Body of pancreas (tissue), 4 donors: Measurements from ENCODE around the gene TMEM218. TPM values are rescaled to one million over a fixed set of nuclear protein-coding genes. Genes with fewer than 3 reads are reported as not detected.

Experiments used
- ATAC-seq: fragments of 150-250 bp; one replicate; pipeline ENCODE4 v1.9.1; 2016
- DNase-seq, 4 donors: peaks; one replicate each; pipeline ENCODE4 v3.0.0-alpha.2; 2019
- H3K27ac ChIP-seq, 4 donors: fragments of 200-600 bp; sonication (generic); 1 replicate in 3 of 4; 2 replicates in 1 of 4; pipeline versions ENCODE4 v1.5.1 to v1.6.1; 2016 to 2019; ENCODE audit warnings: mild to moderate bottlenecking in 1 of 4, mixed read lengths in 1 of 4, moderate library complexity in 1 of 4
- H3K27me3 ChIP-seq, 2 donors: fragments of 200-600 bp; sonication (generic); one replicate each; pipeline ENCODE4 v1.6.0; 2016; ENCODE audit warnings: mild to moderate bottlenecking in 1 of 2
- H3K36me3 ChIP-seq, 2 donors: fragments of 200-600 bp; sonication (generic); replicated peaks in 1 of 2; 2 replicates each; pipeline ENCODE4 v1.5.1; 2016; ENCODE audit warnings: low read depth in 2 of 2; ENCODE audit not compliant: insufficient read depth in 1 of 2
- H3K4me1 ChIP-seq: fragments of 200-600 bp; sonication (generic); one replicate; pipeline ENCODE4 v1.6.0; 2016
- H3K4me3 ChIP-seq, 2 donors: fragments of 200-600 bp; sonication (generic); 1 replicate in 1 of 2; 2 replicates in 1 of 2; pipeline ENCODE4 v1.5.1; 2016 to 2019
- H3K9me3 ChIP-seq, 3 donors: fragments of 200-600 bp; sonication (generic); 1 replicate in 2 of 3; 2 replicates in 1 of 3; pipeline ENCODE4 v1.5.1; 2016
- POLR2A ChIP-seq, 3 donors: fragments of 450-650 bp; IDR thresholded peaks; one replicate each; pipeline ENCODE4 v1.6.1; 2016; ENCODE audit warnings: antibody characterized with exemption in 3 of 3, mild to moderate bottlenecking in 2 of 3
- WGBS, 2 donors: methylation state at CpG; one replicate each; pipeline ENCODE4 v1.1.5; 2017; 5-methylcytosine and 5-hydroxymethylcytosine counted together
- intact Hi-C: fragments of 100-400 bp; cut with DNase I; formaldehyde crosslinking; loops from one replicate; pipeline ENCODE4 v1.15.1; 2023
- total RNA-seq, 2 donors: library from RNA; depleted of rRNA; stranded (reverse); fragments of >200 nt; gene quantifications; one replicate each; pipeline ENCODE4 v1.1.0, GENCODE V29; 2016
- TF ChIP-seq, protein P1 (sequence below), 7 experiments: fragments of 450-650 bp in 4 of 7; fragments of 200-600 bp in 3 of 7; sonication (generic) in 3 of 7; IDR thresholded peaks; one replicate each; pipeline ENCODE4 v1.5.1; 2016 to 2019; ENCODE audit warnings: antibody characterized with exemption in 7 of 7

Gene TMEM218
- total RNA-seq, 2 donors from 2014 or later, result 8.8 to 10.2 TPM

DNA sequence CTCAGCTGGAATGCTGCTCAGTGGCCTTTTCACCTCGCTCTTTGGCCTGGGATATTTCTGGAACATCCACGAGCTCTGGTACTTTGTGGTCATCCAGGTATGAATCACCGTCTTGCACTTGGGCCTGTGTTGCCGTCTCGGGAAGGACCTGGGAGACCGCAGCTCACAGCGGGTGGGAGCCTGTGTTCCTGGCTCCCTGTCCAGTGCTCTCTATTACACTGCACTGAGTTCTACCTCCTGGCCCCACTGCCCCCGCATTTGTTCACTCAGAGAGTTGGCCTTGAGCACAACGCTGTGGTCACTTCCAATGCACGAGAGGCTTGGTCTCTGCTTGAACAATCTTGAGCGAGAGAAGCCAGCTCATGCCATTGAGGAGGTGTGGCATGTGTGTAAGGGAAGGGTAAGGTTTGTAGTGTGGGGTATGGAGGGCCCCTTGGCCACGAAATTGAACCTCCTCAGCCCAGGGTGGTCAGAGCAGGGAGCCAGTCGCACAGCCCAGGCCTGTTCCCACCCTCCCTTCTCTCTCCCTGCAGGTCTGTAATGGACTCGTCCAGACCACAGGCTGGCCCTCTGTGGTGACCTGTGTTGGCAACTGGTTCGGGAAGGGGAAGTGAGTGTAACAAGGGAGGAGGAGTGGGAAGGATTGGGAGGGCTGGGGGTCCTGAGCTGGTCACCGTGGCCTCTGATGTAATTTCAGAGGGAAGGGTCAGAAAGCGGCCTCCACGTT lies 32.1 kb downstream of the TMEM218 start:
- Histone ChIP-seq H3K4me1 (no peaks in the 10 kb centered on the region), H3K4me3 (no peak overlapping the region), H3K27ac (no peak overlapping the region), H3K9me3 (no peaks in the 10 kb centered on the region), H3K36me3 (no peaks in the 10 kb centered on the region), H3K27me3 (no peaks in the 10 kb centered on the region)
- no peak for TF ChIP-seq POLR2A (IDR thresholded peaks at IDR 0.05)
- TF ChIP-seq, protein P1, sequence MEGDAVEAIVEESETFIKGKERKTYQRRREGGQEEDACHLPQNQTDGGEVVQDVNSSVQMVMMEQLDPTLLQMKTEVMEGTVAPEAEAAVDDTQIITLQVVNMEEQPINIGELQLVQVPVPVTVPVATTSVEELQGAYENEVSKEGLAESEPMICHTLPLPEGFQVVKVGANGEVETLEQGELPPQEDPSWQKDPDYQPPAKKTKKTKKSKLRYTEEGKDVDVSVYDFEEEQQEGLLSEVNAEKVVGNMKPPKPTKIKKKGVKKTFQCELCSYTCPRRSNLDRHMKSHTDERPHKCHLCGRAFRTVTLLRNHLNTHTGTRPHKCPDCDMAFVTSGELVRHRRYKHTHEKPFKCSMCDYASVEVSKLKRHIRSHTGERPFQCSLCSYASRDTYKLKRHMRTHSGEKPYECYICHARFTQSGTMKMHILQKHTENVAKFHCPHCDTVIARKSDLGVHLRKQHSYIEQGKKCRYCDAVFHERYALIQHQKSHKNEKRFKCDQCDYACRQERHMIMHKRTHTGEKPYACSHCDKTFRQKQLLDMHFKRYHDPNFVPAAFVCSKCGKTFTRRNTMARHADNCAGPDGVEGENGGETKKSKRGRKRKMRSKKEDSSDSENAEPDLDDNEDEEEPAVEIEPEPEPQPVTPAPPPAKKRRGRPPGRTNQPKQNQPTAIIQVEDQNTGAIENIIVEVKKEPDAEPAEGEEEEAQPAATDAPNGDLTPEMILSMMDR (IDR thresholded peaks at IDR 0.05), result no peak
- DNase-seq, result no peak
- 69% methylated on average over 14 to 18 of the region's 18 CpGs for WGBS, 2 donors
- no peak for ATAC-seq
- intact Hi-C loops, result no loop called here

DNA sequence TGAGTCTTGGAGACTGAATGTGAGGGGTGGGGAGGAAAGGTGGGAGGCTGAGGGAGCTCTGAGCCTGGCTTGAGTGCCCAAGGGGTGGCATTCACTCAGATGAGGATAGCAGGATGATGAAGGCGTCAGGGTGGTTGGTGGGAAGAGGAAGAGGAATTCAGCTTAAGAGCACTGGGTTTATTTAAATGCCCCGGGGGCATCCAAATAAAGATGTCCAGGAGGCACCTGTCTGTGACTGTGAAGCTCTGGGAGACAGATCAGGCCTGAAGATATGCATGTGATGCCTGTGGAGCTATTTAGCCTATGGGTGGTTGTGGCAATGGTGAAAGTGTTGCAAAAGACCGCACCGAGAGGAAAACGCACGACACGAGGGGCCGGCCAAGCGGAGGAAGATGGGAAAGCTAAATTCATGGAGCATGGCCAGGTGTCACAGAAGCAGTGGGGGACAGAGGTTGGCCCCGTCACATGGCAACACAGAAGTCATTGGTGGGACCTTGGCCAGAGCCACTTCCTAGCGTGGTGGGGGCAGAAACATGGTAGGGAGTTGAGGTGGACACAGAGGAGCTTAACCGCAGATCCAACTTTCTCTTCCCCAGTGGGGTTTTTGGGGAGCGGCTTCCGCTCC lies 32.8 kb downstream of the TMEM218 start:
- DNase-seq (no peak), ATAC-seq (no peak)
- intact Hi-C loops, result no loop called here
- no peak for TF ChIP-seq POLR2A (IDR thresholded peaks at IDR 0.05)
- TF ChIP-seq, protein P1 (IDR thresholded peaks at IDR 0.05), result no peak
- Histone ChIP-seq H3K27me3 (no peaks in the 10 kb centered on the region), H3K4me3 (no peak overlapping the region), H3K27ac (no peak overlapping the region), H3K36me3 (no peaks in the 10 kb centered on the region), H3K4me1 (no peaks in the 10 kb centered on the region), H3K9me3 (no peaks in the 10 kb centered on the region)
- 86 to 91% methylated on average over 14 of the region's 14 CpGs for WGBS, 2 donors

DNA sequence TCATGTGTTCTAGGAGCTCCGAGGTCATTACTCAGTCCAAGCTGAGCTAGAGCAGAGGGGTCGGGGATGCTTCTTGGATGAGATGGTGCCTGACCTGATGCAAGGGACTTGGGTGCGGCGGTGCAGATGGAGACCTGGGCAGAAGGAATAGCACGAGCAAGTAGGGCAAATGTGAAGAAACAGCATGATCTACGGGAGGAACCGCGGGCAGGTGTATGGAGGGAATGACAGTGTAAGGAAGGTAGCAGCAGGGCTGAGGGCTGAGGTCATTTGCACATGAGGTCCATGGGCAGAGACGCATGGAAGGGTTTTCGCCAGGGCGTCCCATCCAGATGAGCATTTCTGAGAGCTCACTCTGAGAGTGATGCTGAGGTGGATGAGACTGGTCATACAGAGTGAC lies 33.4 kb downstream of the TMEM218 start:
- DNase-seq (no peak), ATAC-seq (no peak)
- no peak for TF ChIP-seq POLR2A (IDR thresholded peaks at IDR 0.05)
- TF ChIP-seq, protein P1 (IDR thresholded peaks at IDR 0.05), result no peak
- no peak overlapping the region for H3K27ac ChIP-seq
- intact Hi-C loops, result no loop called here
- H3K27me3 ChIP-seq, result no peaks in the 10 kb centered on the region
- H3K36me3 ChIP-seq, result no peaks in the 10 kb centered on the region
- no peaks in the 10 kb centered on the region for H3K4me1 ChIP-seq
- no peak overlapping the region for H3K4me3 ChIP-seq
- no peaks in the 10 kb centered on the region for H3K9me3 ChIP-seq
- WGBS, 2 donors, result 84 to 86% methylated on average over 11 of the region's 11 CpGs

DNA sequence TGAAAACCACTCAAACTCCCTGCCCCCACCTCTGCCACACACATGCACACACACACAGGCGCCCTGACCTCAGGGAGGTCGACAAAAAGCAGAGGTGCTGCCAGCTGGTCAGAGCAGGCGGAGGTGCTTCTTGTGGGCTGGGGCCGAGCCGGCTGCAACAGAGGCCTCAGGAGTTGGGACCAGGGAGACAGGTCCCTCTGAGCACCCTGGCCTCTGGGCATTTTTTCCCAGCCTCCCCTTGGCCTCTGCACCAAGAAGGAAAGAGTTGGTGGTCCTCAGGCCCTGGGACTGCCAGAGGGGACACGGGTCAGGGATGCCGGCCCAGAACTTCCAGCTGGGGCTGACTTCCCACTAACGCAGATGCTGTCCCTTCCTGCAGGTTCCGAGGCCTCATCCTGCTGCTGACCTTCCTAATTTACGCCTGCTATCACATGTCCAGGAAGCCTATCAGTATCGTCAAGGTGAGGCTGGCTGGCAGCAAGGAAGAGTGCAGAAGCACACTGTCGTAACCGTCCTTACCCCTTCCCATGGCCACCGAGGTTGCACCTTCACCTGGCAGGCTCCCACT lies 35.0 kb downstream of the TMEM218 start:
- H3K4me1 ChIP-seq, result no peaks in the 10 kb centered on the region
- no peak overlapping the region for H3K27ac ChIP-seq
- no peaks in the 10 kb centered on the region for H3K36me3 ChIP-seq
- intact Hi-C loops, result no loop called here
- H3K27me3 ChIP-seq, result no peaks in the 10 kb centered on the region
- no peaks in the 10 kb centered on the region for H3K9me3 ChIP-seq
- WGBS, 2 donors, result 68 to 71% methylated on average over 4 to 14 of the region's 14 CpGs
- H3K4me3 ChIP-seq, result no peak overlapping the region
- TF ChIP-seq POLR2A (IDR thresholded peaks at IDR 0.05), result no peak
- TF ChIP-seq, protein P1 (IDR thresholded peaks at IDR 0.05), result no peak
- DNase-seq, result no peak
- ATAC-seq, result no peak
